Measurements from ENCODE around the gene IQUB.
"Not testable (repeated sequence)": the region's sequence is repeated elsewhere in the genome, so short reads cannot be mapped to it uniquely, and the experiment has no call there.

The IQUB gene

DNA sequence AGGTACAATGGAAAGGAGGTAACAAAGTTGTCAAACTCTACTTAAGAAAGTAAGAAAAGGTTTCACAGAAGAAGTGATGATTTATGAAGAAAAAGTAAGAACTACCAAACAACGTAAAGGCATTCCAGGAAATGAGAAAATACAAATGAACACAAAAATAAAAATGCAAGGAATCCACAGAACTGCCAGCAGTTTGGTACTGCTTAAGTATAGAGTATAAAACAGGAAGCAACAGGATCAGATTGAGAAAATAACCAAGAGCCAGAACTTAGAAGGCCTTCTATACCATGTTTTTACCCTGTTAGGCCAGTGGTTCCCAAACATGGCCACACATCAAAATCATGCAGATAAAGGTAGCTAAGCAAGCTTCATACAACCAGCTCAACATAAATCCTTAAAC, 14.0 kb upstream of the IQUB start:
- DNase-seq (ENCODE audit: low read depth in 2 of 2, low spot score in 1 of 2) = no peak

DNA sequence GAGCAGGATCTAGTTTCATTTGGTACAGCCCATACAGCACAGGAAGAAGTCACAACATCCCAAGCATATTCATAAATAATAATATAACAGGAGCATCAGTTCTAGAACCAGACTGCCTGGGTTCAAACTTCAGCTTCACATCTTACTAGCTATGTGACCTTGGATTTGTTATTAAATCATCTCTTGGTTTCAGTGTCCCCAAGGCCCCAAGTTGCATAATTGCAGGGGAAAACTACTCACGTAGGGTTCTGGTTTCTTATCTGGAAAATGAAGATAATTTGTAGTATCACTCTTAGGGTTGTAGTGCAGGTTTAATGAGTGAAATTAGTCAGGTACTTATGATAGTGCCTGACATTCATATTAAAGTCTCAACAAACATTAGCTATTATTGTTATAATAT, 5.5 kb upstream of the IQUB start:
- DNase-seq (ENCODE audit: low read depth in 2 of 2, low spot score in 1 of 2) = no peak

DNA sequence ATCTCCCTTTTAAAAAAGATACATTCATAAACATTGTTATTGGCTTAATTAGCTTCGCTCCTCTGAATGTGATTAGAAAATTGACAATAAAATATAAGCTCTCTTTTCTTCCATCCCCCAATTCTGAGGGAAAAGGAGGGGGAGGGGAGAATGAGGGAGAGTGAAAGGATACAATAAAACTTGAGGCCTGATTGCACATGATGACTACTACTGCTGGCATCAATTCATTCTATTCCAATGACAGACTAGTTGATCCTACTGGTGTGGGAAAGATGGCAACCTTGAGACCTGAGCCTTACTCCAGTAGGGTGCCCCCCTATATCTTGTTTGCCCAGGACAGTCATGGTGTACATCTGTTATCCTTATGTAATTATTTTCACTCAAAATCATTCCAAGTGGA, 4.5 kb upstream of the IQUB start:
- no peak for DNase-seq (ENCODE audit: low read depth in 2 of 2, low spot score in 1 of 2)

DNA sequence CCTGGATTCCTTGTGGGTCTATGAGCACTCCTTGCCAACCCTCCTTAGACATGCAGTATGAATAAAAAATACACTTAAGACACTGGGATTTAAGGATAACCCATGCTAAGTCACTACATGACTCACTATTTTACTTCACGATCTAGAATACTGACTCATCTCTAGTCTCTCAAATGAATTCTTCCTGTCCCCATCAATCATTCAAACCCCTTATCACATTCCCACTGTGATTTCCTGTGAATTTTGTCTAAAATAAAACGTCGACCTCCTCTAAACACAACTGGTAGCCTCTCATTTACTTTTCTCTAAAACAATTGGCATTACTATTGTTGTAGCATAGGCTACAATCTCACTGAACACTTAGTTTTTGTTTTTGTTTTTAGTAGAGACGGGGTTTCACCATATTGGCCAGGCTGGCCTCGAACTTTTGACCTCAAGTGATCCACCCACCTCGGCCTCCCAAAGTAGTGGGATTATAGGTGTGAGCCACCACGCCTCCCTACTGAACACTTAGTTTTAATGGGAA, 3.9 kb upstream of the IQUB start:
- DNase-seq (ENCODE audit: low read depth in 2 of 2, low spot score in 1 of 2) = no peak

DNA sequence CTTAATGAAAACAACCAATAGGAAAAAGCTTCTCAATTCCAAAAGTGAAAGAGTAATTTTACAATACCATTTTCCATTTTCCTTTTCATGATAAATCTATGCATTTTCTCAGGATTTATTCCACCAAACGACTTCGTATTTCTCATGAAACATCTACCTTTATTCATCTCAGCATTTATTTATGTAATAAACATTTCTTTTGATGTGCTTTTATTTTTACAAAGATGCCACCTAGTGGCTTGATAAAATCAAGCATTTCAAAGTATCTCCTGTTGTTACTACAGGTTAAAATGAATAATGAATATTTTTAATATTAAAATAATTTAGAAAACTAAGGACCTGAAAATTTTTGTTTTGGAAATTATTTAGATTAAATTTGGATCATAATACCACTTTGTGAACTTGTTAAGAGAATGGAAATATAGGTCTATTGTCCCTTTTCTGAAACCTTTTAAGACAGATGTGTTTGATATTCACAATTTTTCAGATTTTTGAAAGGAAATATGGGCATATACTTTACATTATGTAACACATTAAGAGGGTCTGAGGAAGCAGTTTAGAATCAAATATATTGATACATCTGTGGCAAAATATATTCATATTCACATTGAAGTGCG, 2.7 kb upstream of the IQUB start:
- no peak for DNase-seq (ENCODE audit: low read depth in 2 of 2, low spot score in 1 of 2)

DNA sequence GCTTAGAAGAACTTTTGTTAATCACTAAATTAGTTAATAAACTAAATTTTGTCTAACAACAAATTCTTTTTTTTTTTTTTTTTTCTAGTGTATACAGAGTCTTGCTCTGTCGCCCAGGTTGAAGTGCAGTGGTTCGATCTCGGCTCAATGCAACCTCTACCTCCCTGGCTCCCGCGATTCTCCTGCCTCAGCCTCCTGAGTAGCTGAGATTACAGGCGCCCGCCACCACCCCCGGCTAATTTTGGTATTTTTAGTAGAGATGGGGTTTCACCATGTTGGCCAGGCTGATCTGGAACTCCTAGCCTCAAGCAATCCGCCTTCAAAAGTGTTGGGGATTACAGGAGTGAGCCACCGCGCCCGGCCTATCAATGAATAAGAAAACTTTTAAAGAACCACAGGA, 1.1 kb upstream of the IQUB start:
- DNase-seq (ENCODE audit: low read depth in 2 of 2, low spot score in 1 of 2) = no peak

DNA sequence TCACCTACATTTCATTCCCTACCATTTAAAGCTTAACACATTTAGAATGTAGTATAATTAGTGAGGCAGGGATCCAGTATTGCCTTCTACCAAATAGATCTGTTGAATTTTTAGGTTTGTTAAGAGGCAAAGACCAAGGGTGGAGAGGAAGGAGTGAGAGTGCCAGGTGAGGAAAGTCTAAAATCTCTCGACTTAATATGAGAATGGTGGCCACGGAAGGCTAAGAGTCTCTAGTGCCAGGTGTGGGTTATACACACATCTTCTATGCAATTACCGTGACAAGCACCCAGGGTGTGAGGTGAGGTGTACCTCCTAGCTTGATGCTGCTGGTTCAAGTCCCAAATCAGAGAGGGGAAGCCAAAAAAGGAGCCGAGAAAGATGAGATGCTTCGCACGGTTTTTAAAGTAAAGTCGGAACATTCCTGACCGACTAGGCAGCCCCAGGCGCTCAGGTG, 439 bp downstream of the IQUB start:
- DNase-seq (ENCODE audit: low read depth in 2 of 2, low spot score in 1 of 2) = no peak

DNA sequence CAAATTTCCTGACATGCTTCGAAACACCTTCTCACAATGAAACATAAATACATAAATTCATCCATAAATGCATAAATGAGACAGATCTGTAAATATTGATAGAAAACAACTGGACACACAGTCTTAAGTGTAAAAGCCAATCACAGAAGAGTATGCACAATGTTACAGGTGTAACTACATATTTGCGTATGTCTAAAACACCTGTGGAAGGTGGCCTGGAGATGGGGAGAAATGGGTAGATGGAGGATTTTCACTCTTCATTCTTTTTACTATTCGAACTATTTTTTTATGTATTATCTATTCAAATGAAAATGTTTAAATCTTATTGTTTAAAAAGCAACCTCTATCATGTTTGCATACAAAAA, 860 bp downstream of the IQUB start:
- no peak for DNase-seq (ENCODE audit: low read depth in 2 of 2, low spot score in 1 of 2)

DNA sequence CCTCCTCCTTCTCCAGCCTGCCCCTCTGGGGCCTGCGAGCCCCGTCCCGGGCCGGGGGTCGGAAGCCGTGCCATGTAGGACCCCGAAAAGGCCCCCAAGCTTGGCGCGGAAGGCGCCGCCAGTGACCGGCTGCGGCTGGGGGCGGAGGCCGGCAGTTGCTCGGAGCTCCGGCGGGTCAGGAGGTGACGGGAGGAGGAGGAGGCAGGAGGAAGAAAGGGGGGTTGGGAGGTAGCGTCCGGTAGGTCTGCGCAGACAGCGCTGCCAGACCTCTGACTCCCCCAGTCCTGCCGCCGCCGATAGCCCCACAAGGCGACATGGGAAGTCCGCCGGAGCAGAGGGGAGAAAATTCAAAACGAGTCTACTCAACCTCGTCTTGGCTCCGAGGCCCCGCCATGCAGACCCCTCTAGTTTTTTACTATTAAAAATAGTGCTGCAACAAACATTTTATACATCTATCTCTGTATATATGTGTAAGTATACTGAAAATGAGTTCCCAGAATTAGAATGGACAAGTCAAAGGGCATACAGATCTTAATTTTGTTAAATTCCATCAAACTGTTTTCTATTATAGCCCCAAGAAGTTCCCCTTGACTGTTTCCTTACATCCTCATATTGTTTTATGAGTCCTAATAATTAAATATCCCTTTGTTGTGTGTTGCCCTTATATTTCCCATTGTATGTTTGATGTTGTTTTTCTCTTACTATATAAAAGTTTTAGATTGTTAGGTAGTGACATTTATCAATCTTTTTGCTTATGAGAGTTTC, 1.4 kb downstream of the IQUB start:
- not testable (repeated sequence) for DNase-seq (ENCODE audit: low read depth in 2 of 2, low spot score in 1 of 2)

DNA sequence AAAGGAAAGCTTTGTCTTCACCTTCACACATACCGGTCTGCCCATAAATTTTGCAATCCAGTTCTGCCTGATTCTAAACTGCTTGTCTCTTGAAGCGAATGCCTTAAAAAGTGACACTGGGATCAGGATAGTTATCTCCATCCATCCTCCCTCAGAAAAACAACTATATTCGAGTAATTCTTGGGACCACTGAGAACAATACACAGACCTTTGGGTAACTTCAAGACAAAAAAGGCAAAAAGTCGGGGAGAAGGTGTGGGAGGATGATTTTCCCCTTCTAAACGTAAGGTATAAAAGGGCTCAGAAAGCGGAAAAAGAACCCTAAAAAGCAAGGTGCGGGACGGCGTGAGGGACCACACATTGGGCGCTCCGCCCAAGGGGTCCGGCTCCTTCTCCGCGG, 2.1 kb downstream of the IQUB start:
- not testable (repeated sequence) for DNase-seq (ENCODE audit: low read depth in 2 of 2, low spot score in 1 of 2)

DNA sequence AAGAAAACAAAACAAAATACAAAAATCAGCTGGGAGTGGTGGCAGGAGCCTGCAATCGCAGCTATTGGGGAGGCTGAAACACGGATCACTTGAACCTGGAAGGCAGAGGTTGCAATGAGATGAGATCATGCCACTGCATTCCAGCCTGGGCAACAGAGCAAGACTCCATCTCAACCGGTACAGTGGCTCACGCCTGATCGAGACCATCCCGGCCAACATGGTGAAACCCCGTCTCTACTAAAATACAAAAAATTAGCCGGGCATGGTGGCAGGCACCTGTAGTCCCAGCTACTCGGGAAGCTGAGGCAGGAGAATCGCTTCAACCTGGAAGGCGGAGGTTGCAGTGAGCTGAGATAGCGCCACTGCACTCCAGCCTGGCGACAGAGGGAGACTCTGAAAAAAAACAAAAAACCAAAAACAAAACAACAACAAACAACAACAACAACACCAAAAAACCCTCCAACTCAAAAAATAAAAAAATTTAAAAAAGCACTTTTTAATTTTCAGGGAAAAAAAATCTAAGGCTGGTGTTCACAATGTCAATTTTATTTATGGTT, 4.3 kb downstream of the IQUB start:
- not testable (repeated sequence) for DNase-seq (ENCODE audit: low read depth in 2 of 2, low spot score in 1 of 2)

DNA sequence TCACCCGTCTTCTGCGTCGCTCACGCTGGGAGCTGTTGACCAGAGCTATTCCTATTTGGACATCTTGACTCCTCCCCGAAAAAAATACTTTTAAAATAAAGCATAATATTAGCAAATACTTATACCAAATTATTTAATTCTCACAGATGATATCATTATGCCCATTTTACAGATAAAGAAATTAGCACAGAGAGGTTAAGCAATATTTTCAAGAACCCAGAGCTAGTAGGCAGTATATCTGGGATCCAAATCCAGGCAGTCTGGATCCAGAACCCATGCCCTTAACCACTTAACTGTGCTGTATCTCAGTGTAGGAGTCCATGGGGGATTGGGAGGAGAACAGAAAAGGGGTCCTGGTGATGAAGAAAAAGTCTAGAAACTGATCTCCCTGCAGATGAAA, 6.1 kb downstream of the IQUB start:
- no peak for DNase-seq (ENCODE audit: low read depth in 2 of 2, low spot score in 1 of 2)

DNA sequence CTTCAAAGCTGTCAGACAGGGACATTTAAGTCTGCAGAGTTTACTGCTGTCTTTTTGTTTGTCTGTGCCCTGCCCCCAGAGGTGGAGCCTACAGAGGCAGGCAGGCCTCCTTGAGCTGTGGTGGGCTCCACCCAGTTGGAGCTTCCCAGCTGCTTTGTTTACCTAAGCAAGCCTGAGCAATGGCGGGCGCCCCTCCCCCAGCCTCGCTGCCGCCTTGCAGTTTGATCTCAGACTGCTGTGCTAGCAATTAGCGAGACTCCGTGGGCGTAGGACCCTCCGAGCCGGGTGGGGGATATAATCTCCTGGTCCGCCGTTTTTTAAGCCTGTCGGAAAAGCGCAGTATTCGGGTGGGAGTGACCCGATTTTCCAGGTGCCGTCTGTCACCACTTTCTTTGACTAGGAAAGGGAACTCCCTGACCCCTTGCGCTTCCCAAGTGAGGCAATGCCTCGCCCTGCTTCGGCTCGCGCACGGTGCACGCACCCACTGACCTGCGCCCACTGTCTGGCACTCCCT, 6.6 kb downstream of the IQUB start:
- not testable (repeated sequence) for DNase-seq (ENCODE audit: low read depth in 2 of 2, low spot score in 1 of 2)

DNA sequence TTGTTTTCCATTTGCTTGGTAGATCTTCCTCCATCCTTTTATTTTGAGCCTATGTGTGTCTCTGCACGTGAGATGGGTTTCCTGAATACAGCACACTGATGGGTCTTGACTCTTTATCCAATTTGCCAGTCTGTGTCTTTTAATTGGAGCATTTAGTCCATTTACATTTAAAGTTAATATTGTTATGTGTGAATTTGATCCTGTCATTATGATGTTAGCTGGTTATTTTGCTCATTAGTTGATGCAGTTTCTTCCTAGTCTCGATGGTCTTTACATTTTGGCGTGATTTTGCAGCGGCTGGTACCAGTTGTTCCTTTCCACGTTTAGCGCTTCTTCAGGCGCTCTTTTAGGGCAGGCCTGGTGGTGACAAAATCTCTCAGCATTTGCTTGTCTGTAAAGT, 7.9 kb downstream of the IQUB start:
- not testable (repeated sequence) for DNase-seq (ENCODE audit: low read depth in 2 of 2, low spot score in 1 of 2)

DNA sequence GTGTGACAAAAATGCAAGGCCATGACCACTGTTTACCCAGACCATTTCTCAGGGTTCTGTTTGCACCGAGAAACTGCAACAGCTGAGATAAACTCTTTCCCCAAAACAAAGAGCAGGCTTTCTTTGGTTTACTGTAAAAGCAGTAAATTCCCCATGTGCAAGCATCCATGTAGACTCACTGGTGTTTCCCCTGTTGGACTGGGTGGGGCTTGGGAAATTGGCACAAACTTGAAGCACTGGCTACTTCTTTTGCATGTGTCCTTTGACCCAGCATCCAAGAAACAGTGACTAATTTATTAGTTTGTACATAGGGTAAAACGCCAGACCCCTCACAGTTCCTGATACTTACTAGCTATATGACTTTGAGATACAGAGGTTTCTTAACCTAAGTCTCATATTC, 12.3 kb downstream of the IQUB start:
- DNase-seq (ENCODE audit: low read depth in 2 of 2, low spot score in 1 of 2) = no peak

DNA sequence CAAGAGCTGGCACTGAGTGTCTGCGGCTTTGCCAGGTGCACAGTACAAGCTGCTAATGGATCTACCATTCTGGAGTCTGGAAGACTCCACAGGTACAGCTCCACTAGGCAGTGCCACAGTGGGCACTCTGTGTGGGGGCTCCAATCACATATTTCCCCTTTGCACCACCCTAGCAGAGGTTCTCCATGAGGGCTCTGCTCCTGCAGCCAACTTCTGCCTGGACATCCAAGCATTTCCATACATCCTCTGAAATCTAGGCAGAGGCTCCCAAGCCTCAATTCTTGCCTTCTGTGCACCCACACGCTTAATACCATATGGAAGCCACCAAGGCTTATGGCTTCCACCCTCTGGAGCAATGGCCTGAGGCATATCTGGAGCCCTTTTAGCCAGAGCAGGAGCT, 29.2 kb downstream of the IQUB start:
- DNase-seq (ENCODE audit: low read depth in 2 of 2, low spot score in 1 of 2) = no peak

DNA sequence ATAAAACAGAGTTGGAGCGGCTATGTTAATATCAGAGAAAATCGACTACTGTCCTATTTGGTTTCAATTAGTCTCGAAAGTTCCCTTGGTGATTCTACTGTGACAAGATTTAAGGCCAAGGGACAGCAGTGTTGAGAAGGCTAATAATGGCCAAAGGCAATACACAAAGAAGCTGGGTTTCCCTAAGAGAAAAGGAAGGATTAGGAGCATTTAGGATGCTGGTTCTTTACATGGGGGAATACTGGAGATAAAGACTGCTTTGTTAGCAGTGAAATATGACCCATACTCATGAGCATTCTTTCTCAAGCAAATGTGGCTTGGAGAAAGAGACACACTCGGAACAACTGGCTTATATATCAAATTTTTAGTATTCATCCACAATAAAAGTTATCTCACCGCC, 32.2 kb downstream of the IQUB start:
- DNase-seq (ENCODE audit: low read depth in 2 of 2, low spot score in 1 of 2) = no peak

DNA sequence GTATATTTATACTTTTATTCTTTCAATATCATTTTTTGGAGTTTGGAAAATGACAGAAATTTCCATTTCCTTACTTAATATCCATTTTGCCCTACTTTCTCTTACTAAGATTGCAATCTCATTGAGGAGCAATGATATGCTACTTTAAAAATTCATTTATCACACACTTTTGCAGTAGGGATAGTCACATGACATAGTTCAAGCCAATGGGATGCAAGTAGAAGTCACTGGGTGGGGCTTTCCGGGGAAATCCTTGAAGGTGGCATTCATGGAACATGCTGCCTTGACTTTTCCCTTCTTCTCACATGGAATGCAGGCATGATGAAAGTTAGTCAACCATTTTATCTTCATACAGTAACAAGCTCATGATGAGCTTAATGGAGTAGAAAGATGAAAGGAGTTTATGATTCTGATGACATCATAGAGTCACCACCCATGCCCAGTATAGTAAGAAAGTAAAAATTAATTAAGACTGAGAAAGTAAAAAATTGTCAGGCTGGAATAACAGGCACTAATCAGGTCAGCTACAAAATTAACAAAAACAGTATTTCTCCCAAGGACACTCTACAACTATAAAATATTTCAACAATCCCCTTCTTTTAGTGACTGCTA, 33.4 kb downstream of the IQUB start:
- DNase-seq (ENCODE audit: low read depth in 2 of 2, low spot score in 1 of 2) = no peak

DNA sequence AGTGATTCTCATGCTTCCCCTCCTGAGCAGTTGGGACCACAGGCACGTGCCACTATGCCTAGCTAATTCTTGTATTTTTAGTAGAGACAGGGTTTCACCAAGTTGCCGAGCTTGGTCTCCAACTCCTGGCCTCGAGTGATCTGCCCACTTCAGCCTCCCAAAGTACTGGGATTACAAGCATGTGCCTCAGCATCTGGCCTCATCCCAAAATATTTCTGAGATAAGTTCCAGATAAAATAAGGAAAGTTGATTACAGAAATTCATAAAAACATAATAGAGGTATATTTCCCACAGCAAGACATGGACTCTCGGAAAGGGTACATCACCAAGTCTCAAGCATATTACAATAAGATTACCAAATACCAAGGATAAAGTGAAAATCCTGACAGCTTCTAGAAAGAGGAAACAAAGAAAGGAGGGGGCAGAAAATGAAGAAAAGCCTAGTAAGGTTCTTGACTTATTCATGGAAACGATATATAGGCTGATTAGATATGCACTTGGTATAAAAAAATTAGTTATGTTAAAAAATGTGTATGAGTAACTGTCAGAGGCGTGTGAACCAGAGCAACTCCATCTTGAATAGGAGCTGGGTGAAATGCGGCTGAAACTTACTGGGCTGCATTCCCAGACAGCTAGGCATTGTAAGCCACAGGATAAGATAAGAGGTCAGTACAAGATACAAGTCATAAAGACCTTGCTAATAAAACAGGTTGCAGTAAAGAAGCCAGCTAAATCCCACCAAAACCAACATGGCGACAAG, 35.0 kb downstream of the IQUB start:
- no peak for DNase-seq (ENCODE audit: low read depth in 2 of 2, low spot score in 1 of 2)

DNA sequence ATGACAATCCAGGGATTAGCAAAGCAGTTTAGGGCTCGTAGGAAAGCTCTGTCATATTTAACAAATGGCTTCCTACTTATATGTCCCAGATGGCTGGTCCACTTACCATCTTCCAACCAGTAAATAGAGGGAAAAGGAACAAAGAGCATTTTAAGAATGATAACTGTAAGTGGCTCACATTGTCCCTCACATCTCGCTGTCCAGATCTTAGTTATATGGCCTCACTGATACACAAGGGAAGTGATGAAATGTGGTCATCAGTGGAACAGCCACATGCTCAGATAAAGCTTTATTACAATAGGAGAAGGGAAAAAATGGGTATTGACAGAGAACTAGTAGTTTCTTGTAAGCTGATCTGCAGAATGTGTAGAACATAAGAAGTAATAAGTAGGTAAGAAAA, 35.8 kb downstream of the IQUB start:
- DNase-seq (ENCODE audit: low read depth in 2 of 2, low spot score in 1 of 2) = no peak

DNA sequence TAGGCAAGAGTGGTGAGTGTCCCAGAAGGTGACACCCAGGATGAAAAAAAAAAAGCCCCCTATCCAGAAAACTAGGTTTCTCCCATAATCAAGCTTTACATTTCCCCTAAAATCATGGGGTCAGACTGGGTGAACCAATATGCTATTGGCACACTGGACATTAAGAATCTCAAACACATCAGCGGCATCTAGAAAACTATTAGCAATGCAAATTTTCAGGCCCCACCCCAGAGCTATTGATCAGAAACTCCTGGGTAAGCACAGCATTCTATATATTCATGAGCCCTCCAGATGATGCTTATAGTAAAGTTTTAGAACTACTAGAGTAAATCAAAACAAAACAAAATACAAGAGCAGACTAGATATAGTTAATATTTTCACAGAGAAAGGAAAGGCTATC, 36.4 kb downstream of the IQUB start:
- no peak for DNase-seq (ENCODE audit: low read depth in 2 of 2, low spot score in 1 of 2)
